SU-DHL-6 (cell line): ENCODE results near the gene IVNS1ABP.

Source experiments
- EZH2phosphoT487 ChIP-seq: fragments of 200-600 bp; sonication (generic), shearing (Covaris generic); conservative IDR thresholded peaks from 2 replicates; pipeline ENCODE4 v1.6.1; 2018; ENCODE audit warnings: mild to moderate bottlenecking, antibody characterized with exemption, low read length, moderate library complexity, mixed read lengths
- TF ChIP-seq, protein P1 (sequence below): fragments of 200-600 bp; sonication (generic); IDR thresholded peaks from one replicate; pipeline ENCODE4 v1.5.1; 2017; ENCODE audit warnings: antibody characterized with exemption, mild to moderate bottlenecking, low read length, moderate library complexity; ENCODE audit not compliant: insufficient read depth, poor library complexity, severe bottlenecking

DNA sequence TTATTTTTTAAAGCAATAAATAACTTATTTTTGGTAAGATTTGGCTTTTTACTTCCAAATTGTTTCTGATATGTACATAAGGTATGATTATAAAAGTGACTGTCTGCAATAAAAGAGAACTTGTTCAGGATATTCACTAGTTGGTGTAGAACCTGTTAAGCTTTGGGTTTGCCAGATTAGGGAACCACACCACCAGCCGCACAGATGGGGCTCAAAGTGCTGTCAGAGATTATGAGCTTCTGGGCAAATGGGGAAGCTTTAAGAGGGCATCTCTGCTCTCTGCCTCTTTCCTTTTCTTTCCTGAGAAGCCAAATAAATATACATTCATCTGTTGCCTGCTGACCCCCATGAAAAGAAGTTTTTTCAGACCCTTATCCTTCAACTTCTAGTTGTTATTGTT is 25.4 kb downstream of the IVNS1ABP start:
- TF ChIP-seq, protein P1, sequence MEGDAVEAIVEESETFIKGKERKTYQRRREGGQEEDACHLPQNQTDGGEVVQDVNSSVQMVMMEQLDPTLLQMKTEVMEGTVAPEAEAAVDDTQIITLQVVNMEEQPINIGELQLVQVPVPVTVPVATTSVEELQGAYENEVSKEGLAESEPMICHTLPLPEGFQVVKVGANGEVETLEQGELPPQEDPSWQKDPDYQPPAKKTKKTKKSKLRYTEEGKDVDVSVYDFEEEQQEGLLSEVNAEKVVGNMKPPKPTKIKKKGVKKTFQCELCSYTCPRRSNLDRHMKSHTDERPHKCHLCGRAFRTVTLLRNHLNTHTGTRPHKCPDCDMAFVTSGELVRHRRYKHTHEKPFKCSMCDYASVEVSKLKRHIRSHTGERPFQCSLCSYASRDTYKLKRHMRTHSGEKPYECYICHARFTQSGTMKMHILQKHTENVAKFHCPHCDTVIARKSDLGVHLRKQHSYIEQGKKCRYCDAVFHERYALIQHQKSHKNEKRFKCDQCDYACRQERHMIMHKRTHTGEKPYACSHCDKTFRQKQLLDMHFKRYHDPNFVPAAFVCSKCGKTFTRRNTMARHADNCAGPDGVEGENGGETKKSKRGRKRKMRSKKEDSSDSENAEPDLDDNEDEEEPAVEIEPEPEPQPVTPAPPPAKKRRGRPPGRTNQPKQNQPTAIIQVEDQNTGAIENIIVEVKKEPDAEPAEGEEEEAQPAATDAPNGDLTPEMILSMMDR, result no peak
- TF ChIP-seq EZH2phosphoT487, result no peak
